Coronary artery (tissue), 2 donors: ENCODE data around the gene ADORA1.
A peak's percentile ranks its signal among the peaks of the same experiment; 100 is the strongest.

Experiments
- DNase-seq: peaks from one replicate; pipeline ENCODE4 v3.0.0-alpha.2; 2017; ENCODE audit warnings: low spot score
- H3K27ac ChIP-seq, 2 donors: fragments of 200-600 bp; sonication (generic); one replicate each; pipeline ENCODE4 v1.5.1; 2016 to 2019
- H3K4me3 ChIP-seq: fragments of 200-600 bp; sonication (generic); 2 replicates; pipeline ENCODE4 v1.5.1; 2016; ENCODE audit warnings: mild to moderate bottlenecking, moderate library complexity
- TF ChIP-seq, protein P1 (sequence below): fragments of 200-600 bp; sonication (generic); IDR thresholded peaks from one replicate; pipeline ENCODE4 v1.5.1; 2019; ENCODE audit warnings: antibody characterized with exemption

ADORA1 gene

DNA sequence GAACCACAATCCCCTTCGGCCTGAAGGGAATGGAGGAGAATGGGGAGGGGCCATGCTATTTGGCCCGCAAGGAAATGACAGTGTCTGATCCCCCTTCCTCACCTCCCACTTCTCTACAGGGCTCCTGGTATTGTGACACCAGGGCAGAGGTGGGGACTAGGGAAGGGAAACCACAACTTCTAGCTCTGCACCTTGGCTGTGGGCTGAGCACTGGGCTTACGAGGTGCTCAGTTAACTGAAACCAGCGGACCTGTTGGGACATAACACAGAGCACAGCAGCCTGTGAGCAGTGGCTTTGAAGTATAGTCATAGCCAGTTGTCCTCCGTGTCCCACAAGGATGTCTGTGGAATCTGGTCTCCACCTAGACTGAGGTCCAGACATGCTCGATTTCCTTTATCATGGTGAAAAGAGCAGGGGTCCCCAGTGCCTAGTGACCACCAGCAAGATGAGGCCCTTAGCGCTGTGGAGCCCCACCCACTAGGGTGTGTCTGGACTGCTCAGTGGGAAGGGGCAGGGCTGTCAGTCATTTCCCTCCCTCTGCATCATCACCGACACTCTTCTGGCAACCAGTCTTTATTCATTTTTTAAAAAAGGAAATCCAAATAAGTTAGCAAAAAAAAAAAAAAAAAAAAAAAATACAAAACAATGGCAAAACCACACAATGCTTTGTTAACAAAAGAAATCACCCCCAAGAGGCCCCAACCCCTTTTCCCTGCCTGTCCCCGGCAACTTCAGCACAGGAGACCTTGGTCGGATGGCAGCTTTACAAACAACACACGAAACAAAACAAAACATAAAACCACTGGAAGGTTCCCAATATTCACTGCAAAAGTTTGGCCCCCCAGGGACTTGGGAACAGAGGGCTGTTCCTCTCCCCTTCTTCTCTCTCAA lies 44.7 kb upstream of the ADORA1 start:
- DNase-seq = peak; percentile 41
- TF ChIP-seq, protein P1, sequence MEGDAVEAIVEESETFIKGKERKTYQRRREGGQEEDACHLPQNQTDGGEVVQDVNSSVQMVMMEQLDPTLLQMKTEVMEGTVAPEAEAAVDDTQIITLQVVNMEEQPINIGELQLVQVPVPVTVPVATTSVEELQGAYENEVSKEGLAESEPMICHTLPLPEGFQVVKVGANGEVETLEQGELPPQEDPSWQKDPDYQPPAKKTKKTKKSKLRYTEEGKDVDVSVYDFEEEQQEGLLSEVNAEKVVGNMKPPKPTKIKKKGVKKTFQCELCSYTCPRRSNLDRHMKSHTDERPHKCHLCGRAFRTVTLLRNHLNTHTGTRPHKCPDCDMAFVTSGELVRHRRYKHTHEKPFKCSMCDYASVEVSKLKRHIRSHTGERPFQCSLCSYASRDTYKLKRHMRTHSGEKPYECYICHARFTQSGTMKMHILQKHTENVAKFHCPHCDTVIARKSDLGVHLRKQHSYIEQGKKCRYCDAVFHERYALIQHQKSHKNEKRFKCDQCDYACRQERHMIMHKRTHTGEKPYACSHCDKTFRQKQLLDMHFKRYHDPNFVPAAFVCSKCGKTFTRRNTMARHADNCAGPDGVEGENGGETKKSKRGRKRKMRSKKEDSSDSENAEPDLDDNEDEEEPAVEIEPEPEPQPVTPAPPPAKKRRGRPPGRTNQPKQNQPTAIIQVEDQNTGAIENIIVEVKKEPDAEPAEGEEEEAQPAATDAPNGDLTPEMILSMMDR = no peak
- Histone ChIP-seq H3K27ac (no peak overlapping the region), H3K4me3 (no peak overlapping the region)

DNA sequence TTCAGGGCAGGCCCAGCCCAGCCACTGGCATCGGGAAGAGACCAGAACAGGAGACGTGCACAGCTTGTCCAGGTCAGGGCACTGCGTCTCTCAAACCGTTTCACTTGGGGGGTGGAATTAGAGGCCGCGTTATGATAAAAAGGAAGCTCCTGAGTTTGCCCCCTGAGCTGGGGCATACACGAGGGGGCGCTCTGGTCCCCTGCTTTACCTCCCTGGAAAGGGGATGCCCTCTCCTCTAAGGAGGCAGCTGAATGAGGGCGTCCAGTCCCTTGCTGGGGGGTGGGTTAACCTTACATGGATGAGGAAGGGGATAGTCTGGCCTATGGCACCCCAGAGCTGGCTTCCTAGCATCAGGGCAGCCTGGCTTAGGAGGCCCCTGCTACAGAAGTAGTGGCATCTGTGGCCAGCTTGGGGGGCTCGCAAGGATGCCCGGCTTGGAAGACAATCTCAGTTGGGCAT lies 44.0 kb upstream of the ADORA1 start:
- DNase-seq = no peak
- Histone ChIP-seq H3K4me3 (no peak overlapping the region), H3K27ac (no peak overlapping the region)
- TF ChIP-seq, protein P1 = no peak

DNA sequence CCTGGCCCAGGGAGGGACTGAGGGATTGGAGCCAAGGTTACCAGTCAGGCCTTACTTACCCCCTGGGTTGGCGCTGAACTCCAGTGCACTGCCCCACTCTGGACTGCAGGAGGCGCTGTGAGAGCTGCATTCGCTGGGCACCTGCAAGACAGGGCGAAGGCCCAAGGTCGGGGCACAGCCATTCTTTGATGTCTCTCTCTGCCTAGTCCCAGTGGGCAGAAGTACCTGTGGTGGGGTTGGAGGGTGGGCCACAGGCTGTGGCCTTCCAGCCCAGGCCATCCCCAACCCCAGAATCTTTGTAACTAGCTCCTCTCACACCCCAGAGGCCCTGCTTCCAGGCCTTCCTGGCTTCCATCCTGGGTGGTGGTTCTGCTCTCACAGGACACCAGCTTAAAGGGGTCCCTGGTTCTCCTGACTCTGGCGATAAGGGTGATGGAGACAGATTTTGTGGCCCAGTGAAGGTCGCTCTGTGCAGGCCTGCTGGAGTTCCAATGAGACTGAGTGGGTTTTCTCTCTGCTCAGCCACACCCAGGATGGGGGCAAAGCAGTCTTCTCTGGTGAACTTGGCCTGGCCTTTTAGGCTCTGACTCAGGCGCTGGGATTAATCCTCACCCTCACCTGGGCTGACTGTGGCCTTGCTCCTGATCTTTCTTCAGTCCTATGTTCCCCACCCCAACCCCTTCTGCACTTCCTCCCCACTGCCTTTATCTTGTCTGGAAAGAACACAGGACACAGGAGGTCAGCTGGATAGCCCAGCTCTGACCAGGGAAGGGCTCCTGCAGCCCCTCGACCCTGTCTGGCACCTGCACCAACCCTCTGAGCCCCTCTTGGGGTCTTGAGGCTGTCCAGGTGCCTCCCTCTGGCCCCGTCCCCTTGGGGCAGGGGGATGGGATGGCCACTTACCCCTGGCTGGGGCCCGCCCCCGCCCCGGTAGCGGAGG lies 42.7 kb upstream of the ADORA1 start:
- Histone ChIP-seq H3K27ac (no peak overlapping the region), H3K4me3 (no peak overlapping the region)
- TF ChIP-seq, protein P1 = no peak
- peak; percentile 46 for DNase-seq

DNA sequence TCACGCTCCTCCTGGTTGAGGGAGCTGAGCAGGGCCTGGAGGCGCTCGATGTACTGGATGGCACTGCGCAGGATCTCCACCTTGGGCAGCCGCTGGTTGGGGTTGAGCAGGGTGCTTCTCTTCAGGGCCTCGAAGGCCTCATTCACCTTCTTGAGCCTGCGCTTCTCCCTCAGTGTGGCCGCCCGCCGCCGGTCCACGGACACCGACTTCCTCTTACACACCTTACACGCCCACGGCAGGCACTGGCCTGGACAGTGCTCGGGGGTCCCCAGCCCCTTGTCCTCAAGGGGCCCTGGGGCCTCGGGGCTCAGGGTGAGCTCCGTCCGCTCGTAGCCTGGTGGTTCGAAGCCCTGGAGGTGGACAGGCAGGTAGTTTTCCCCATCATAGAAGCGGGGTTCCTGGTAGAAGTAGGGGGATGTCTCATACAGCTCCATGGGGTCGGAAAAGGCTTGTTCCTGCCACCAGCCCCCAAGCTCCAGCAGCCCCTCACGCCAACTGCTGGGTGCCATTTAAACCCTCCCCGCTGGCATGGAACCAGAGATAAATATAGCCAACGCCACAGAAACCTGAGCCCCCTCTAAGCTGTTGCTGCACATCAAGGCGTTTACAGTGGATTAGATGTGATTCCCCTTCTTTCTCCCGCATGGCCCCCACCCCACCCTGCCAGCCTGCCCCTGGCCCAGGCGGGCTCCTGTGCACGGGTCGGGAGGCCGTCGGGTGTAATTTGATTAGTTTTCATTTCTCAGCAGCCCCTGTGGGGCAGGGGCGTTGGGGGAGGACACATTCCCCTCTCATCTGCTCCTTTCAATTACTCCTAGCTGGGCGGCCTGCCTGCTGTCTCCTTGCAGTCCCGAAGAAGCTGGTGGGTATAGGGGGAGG lies 41.8 kb upstream of the ADORA1 start, which contains the start of gene MYOG:
Gene MYOG (minus strand): TSS at position 485 of the 879 bp plus-strand sequence. CDS start 51 bp downstream, at position 434.
- Histone ChIP-seq H3K27ac (no peak within 1 kb of the TSS), H3K4me3 (no peak within 1 kb of the TSS)
- TF ChIP-seq, protein P1 = no peak
- peak; percentile 53 for DNase-seq

DNA sequence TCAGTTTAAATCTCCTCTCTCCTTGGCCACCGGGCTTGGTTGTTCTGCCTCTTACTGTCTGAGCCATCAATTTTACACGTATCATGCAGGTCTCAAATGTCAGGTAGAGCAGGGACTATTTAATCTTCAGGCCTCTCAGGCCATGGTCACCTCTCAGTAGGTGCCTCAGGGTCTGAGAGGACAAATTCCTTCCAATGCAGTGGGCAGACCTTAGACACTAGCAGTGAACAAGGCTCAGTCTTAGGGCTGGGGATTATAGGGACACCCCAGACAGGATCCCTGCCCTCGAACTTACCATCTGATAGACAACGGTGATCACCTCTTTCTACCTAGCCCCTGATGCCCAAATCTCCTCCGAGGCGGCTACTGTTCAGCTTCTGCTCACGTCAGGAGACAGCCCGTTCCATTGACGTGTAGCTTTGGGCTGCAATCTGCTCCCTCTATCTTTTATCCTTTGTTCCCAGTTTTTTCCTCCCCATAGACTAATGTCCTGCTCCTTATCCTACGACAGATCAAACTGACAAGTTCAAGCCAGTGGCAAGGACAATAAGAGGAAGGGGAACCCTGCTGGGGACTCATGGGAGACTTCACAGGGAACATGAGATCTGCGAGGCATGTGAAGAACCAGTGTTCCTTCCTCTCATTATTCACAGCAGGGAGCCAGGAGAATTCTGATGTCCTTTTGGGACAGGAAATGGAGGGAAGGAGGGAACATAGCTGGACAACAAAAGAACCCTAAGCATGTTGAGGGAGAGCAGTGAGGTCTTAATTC lies 40.3 kb upstream of the ADORA1 start:
- no peak overlapping the region for H3K4me3 ChIP-seq
- no peak overlapping the region for H3K27ac ChIP-seq
- TF ChIP-seq, protein P1 = no peak
- DNase-seq = no peak
